GM19035 (cell line): Measurements from ENCODE around the gene SCRN2.

Experiments
- ATAC-seq: cut with Tn5 transposase; IDR thresholded peaks from one replicate; pipeline ENCODE4 v1.9.1; 2021; ENCODE audit not compliant: unreplicated experiment

SCRN2 gene

DNA sequence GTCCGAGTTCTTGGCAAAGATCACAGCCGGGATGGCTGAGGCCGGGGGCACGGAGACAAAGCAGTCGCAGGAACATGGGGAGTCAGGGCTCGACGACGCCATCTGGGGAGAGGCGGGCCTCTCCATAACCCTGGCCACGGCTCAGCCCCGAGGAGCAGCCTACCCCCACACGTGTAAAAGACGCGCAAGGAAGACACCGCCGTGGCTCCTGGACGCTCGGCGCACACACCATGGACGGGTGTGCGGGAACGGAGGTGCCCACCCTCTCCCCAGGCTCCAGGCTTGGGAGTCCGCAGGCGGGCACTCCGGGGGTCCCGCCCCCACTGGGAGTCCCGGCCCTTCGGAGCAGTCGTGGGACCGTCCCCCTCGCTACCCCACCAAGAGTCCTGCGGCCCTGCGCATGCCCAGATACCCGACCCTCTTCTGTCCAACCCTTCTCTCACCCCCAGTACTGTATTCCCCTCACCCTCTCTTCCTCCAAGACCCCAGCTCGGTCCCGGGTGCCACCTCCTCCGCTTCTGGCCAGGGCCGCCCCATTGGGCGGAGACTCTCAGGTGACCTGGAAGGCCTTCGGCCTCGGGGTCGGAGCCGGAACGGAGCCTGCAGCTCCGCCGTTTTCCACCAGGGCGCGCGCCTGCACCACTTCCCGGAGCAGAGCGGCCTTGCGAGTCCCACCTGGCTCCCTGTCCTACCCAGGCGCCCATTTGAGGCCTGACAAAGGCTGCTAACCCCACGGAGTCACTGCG is at the start of gene SCRN2:
SCRN2 (minus strand) TSS at position 532 of the 746 bp plus-strand sequence; CDS start at position 102, 430 bp downstream.
- ATAC-seq: peak; percentile 79

DNA sequence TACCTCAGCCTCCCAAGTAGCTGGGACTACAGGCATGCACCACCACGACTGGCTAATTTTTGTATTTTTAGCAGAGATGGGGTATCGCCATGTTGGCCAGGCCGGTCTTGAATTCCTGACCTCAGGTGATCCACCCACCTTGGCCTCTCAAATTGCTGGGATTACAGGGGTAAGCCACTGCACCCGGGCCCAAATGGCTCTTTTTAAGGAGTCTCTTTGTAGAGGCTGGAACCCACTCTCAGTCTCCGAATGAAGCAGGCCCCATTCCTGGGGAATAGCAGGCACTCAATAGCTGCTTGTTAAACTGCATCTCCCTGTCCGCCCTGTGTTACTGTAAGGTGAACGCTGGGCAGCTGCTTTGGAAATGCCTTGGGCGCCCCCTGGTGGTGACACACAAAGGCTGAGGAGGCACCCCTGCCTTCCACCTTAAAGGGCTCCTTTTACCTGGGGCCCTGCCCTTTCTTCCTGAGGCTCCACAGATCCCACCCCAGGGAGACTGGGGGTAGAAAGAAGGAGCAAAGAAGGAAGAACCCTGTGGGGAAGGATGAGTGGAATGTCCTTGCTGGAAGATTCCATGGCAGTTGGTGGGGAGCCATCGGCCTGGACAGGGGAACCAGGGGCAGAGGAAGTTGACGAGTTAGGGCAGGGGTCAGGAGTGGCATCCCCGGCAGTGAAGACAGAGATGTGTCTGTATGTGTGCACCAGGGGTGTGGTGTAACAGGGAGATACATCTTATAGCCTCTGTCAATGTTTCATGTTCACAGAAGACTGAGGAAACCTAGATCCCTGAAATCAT is 48.9 kb upstream of the SCRN2 start:
- ATAC-seq: no peak

DNA sequence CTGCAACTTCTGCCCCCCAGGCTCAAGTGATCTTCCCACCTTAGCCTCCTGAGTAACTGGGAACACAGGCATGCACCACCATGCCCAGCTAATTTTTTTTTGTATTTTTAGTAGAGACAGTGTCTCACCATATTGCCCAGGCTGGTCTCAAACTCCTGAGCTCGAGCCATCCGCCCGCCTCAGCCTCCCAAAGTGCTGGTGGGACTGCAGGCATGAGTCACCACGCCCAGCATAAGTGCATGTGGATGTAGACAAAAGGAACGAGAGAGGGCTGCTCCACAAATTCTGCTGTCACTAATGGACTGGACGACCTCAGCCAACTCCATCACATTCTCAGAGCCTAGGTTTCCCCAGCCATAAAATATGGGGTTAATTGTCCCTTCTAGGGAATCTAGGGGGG is 47.2 kb upstream of the SCRN2 start:
- no peak for ATAC-seq

DNA sequence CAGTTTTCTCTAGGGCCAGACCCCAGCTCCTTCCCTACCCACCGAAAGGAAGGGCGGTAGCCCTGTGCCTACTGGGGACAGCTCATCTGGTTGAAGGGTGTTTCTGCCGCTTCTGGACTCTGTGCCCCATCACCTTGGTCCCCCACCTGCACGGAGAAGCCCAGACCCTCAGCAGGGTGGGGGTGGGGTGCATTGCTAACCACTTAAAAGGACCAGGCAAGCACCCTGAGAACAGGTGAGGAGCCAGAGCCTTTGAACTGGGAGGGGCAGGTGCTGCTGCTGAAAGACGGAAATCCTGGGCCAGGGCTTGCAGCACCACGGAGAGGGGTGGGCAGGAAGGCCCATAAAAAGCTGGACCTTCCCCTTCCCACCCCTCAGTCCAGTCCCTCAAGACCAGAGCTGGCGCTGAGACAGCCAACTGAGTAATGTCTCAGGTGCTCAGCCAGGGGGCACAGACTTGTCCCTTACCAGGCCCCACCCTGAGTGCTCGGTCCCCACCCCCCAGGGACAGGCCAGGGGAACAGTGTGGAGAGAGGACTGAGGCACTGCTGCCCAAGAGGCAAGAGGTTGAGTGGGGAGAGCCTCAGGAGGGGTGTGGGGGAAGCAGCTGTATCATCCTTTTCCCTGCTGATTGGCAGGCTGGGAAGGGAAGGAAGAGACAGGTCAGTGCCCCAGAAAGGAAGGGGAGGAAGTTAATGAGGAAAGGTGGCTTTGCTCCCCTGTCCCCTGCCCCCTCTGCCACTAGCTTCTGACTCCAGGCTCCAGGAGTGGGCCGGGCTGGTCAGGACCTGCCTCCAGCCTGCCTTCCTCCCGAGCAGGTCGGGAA is 44.0 kb upstream of the SCRN2 start:
- ATAC-seq: no peak

DNA sequence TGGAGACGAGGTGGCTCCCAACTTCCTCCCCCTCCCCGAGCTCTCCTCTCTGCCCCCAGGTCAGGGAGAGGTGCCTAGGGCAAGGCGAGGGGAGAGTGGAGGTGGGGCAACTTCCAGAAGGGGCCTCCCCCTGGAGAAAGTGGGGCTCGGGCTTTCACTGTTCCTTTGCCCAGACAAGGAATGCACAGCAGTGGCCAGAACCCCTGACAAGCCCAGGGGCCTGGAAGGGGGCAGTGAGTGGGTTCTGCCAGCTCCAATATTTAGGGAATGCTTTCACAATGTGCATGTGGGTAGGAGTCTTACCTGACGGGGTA is 43.3 kb upstream of the SCRN2 start:
- ATAC-seq: no peak

DNA sequence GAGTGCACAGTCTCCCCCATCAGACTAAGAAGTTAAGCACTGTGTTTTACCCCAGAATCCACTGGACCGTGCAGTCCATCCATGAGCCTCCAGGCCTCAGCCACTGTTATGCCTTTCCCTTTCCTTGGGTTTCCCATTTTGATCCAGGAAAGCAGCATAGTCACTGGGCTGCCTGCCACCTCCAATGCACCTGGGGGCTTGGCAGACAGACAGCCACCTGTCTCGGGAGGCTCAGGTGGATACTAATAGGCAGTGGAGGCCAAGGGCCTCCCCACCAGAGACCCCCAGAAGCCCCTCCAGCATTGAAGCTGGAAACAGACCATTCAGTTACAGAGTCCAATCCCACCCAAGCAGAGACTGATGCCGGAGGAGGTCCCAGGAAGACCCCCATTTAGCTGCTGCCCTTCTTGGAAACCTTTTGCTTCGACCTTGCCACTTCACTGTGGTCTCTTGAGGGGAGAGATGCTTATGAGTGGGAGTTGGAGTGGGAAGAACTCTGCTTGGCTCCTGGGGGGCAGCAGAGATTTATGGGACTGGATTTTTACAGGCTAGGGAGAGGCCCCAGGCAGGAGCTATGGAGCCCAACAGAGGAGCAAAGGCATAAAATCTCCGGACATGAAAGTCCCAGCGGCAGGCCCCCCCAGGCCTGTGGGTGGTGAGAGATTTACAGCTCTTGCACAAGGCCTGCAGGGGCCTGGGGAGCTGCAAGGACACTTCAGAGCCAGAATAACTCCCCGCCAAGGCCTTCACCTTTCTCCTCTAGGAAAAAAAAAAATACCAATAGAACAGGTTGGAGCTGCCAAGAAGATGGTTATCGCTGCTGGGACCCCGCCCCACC is 42.7 kb upstream of the SCRN2 start:
- ATAC-seq: no peak

DNA sequence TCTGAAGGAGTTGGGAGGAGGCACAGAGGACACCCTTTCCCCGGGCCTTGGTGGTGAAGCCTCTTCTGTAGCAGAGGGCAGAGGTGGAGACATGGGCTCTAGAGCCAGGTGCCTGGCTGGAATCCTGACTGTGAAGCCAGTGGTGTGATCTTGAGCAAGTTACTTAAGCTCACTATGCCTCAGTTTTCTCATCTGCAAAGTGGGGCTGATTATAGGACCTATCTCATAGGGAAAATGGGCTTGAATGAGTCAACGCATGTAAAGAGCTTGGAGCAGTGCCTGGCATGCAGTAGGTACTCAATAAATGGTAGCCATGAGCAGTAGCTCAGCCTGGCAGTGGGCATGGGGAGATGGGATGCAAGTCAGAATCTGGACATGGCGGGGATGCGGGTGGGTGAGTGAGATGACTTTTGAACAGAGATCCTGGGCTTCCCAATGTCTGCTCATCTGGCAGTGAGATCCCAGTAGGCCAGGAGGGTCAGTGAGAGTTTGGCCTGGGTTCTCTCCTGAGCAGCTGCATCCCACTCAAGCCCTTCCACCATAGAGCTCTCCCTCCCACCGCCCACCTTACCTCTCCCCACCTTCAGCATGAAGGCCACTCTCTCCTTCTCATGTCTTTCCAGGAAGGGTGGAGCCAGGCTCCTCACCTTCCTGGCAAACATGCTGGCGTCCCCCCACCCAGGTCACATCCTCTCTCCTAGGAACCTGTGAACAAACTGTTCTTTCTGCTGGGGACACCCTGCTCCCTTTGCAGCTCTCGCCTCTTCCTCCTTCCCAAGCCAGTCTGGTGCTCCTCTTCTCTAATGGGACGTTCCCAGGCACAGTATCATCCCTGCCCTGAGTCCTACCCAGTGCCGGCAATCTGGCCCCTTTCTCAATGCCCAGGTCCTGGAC is 41.9 kb upstream of the SCRN2 start:
- ATAC-seq: no peak

DNA sequence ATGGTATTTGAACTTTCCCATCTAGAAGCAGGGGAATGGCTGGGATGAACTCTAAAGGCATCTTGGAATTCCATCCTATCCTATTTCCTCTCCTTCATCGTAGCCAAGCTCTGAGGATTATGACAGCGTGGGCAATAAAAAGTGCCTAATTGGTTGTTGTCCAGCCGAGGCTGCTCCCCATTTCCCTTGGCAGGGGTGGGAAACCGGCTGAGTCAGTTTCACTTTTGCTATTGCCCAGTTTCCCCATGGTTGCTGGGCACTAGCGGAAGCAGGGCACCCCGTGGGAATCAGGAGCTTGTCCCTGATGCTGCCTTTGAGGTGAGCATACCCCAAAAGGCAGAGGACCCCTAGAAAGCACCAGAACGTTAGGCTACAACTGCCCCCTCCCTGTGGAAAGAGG is 41.2 kb upstream of the SCRN2 start:
- ATAC-seq: no peak

DNA sequence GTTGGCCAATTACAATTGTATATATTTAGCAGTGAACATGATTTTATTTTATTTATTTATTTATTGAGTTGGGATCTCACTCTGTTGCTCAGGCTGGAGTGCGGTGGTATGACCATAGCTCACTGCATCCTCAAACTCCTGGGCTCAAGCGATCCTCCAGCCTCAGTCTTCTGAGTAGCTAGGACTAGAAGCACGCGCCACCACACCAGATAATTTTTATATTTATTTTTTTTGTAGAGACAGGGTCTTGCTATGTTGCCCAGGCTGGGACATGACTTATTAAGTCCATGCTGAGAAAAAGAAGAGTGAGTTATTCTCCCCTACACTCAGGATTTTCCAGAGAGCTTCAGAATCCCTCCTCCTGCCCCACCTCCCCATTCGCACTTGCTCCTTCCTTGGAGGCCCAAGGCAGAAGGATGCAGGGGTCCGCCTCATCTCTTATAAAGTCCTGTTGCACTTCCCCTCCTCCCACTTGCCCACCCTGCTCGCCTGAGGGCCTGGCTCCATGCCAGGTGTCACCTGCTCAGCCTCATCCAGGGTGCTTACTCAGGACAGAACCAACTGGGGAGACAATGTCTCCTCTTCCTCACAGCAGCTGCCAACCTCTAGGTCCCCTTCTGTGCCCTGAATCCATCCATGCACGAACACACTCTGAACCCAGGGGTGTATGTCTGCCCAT is 38.8 kb upstream of the SCRN2 start:
- ATAC-seq: no peak

DNA sequence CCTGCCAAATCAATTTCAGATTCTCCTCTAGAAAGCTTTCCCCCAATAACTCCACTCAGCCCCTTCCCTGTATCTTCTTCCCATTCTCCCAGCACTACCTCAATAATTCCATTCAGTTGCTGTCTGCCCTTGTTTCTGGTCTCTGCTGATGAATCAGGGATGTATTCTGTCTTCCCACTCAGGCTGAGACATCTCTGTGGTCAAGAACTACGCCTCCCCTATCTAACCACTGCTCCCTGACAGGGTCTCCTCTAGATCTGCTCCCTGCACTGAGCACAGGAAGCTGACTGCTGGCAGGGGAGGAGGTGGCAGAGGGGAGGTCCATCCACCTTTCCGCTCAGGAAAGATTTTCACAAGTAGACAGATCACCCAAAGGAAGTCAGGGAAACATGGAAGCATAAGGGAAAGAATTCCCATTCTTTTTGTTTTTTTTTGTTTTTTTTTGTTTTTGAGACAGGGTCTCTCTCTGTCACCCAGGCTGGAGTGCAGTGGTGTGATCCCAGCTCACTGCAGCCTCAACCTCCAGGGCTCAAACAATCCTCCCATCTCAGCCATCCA is 38.0 kb upstream of the SCRN2 start:
- ATAC-seq: no peak

DNA sequence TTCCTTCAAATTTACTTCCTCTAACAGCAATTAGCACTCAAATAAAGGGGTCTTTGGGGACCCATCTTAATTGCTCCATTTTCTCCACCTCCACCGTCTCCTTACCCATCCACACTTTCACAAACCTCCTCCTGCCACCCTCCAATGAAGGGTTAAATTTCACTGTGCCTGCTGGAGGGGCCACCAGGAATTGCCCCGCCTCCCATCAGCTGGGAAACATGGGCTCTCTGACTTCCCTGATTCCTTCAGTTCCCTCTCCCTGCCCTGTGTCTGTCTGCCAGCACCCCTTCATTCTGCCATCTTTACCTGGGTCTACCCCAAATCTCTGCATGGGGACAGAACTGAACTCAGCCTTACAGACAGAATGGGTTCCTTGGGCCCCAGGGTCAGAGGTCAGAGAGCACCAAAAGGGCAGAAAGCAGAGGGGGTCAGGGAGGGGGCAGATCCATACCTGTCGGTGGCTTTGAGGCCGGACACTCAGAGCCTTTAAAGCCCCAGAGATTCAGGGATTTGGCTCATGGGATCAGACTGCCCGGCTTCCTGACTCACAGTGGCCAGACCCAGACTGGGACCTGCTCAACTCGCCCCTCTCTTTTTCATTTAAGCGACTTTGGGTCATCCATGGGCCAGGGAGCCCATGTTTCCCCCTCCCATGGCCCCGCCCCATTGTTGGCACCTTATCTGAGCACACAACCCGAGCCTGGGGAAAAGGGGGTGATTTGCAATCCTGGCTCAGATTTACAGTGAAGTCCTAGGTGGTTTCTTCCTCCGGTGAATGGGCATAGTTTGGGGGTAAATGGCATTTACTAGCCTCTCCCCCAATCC is 37.3 kb upstream of the SCRN2 start:
- ATAC-seq: no peak

DNA sequence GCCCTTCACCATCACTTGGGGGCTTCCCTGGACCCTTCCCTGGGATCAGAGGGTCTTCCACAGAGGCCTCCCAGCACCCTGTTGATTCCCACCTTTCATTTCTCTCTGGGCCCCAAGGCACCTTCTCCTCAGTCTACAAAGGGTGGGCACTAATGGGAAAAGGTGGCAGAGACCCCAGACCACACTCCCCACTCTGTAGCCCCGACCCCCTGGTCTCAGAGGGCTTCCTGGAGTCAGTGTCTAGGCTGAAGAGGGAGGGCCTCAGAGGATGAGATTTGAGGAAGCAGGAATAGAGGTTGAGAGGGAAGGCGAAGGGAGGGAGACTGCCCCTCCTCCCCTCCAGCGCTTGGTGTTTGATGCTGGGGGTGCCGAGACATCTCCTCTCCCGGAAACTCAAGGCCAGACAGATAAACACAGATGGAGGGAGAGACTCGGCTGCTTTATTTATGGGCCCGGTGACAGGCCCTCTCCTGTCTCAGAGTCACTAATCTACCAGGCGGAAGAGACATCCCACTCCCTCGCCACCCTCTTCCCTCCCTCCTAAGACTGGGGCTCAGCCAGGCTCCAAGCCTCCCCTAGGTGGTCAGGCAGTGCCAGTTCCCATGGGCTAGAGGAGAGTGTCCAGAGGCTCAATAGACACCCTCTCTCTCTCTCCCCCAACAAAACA is 36.4 kb upstream of the SCRN2 start:
- ATAC-seq: no peak

DNA sequence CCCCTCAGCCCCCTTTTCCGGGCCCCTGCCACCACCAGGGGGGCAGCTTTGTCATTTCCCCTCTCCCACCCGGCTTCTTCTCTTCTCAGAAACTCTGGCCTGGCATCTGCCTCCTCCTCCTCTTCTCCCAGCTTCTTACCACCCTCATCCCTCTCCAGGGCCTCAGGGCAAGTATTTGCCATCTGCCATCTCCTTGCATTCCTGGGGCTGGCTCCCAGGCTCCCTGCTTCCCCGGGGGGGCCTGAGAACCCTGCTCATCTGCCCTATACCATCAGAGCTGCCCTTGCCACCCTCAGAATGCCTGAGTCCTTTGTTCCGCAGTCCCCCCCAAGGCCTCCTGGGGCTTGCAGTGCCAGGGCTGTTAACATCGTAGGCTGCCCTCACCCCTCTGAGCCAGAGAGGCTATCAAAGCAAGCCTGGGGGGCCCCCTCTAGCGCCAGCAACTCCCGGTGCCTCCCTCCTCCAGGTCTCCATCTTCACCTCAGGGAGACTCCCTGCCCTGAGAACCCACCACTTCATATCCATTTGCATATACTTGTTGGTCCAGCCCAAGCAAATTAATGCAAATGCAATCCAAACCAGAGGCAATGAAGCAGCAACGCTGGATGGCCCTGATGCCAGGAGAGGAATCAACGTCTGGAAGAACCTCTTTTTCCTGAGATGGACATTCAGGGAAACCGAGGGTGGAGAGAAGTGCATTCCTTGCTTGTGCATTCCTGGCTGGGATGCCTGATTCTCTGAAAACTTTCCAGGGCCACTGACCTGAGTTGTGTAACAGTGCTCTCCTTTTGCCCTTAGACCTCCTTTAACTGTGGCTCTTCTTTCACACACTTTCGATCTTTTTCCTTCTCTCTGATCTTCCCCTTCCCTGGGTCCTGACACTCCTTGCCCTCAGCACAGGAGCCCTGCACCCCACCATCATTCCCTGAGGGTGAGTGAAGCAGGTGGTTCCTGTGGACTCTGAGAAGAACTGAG is 34.2 kb upstream of the SCRN2 start:
- ATAC-seq: no peak

DNA sequence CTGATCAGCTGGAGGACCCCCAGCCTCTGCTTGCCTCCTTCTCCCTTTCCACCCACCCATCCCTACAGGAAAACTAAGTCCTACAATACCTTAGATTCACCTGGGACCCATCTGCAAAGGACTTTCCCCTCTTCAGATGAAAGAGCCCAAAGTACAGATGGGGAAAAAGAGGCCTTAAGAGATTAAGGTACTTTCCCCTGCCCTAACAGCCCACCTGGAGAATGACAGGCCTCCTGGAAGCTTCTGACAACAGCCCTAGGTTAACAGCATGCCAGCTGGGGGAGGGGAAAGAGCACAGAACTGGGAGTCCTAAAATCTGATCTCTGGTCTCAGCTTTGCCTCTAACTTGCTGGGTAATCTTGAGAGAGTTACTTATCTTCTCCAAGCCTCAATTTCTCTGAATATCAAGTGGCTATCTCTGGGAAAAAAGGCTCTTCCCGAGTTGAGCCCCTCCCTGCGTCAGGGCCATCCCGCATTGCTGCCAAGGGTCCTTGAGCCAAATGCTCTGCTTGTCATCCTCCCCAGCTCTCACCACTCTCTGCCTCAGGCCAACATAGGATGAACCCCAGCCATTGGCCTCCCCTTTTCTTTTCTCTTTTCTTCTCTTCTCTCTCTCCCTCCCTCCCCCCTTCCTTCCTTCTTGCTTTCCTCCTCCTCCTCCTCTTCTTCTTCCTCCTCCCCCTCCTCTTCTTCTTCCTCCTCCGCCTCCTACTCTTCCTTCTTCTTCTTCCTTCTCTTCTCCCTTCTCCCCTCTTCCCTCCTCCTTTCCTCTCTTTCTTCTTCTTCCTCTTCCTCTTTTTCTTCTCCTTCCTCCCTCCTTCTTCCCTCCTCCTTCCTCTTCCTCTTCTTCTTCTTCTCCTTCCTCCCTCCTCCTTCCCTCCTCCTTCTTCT is 32.4 kb upstream of the SCRN2 start:
- ATAC-seq: no peak

DNA sequence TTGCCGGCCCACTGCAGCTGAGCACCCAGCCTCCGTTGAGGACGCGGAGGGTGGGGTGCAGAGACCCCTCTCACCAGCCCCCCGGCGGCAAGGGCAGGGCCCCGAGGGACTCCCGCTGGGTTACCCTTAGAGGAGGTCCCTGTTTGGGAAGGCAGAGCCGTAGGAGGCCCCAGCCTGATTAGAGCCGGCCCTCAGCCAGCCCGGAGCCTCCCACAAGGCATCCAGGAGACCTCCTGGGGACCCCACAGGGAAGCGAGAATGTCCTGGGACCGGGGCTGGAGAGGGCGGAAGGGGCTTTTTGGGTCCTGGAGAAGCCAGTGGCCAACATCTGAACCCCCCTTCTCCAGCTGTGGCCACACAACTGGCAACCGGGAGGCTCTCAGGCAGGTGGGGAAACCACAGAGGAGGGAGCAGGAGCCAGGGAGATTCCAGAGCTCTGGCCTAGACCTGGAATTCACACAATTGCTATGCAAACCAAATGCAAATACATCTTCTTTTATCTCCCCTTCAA is 31.6 kb upstream of the SCRN2 start:
- ATAC-seq: no peak
